Mesendoderm (in vitro differentiated cells): ENCODE data around the gene UBAC2.

Experiments used
- DNase-seq: peaks from one replicate; pipeline ENCODE4 v3.0.0; 2013
- H2AK5ac ChIP-seq: 2 replicates; pipeline ENCODE4 v1.6.1; 2013; ENCODE audit warnings: low read length, inconsistent platforms
- H2BK120ac ChIP-seq: 2 replicates; pipeline ENCODE4 v1.6.1; 2013; ENCODE audit warnings: low read depth, mild to moderate bottlenecking, low read length, moderate library complexity, mixed read lengths
- H2BK15ac ChIP-seq: replicated peaks from 2 replicates; pipeline ENCODE4 v1.6.1; 2013; ENCODE audit warnings: low read depth, mild to moderate bottlenecking, moderate library complexity
- H2BK5ac ChIP-seq: 2 replicates; pipeline ENCODE4 v1.6.1; 2013; ENCODE audit warnings: low read length, inconsistent platforms
- H3K18ac ChIP-seq: 2 replicates; pipeline ENCODE4 v1.6.1; 2013; ENCODE audit warnings: mild to moderate bottlenecking, low read length, mixed read lengths
- H3K23ac ChIP-seq: one replicate; pipeline ENCODE4 v1.6.1; 2013; ENCODE audit warnings: low read length
- H3K27ac ChIP-seq: 2 replicates; pipeline ENCODE4 v1.5.1; 2013; ENCODE audit warnings: low read depth, mild to moderate bottlenecking, inconsistent platforms, low read length, moderate library complexity
- H3K27me3 ChIP-seq: 2 replicates; pipeline ENCODE4 v1.6.1; 2013; ENCODE audit warnings: low read length, control low read depth, mild to moderate bottlenecking, inconsistent platforms; ENCODE audit not compliant: insufficient read depth, poor library complexity
- H3K36me3 ChIP-seq: 2 replicates; pipeline ENCODE4 v1.6.1; 2013; ENCODE audit warnings: low read length, inconsistent platforms; ENCODE audit not compliant: control insufficient read depth, insufficient read depth
- H3K4ac ChIP-seq: one replicate; pipeline ENCODE4 v1.6.1; 2013; ENCODE audit warnings: low read depth, mild to moderate bottlenecking, low read length, moderate library complexity
- H3K4me1 ChIP-seq: 2 replicates; pipeline ENCODE4 v1.6.1; 2013; ENCODE audit warnings: low read depth, low read length, inconsistent platforms; ENCODE audit not compliant: control insufficient read depth
- H3K4me2 ChIP-seq: 2 replicates; pipeline ENCODE4 v1.6.1; 2013; ENCODE audit warnings: low read length
- H3K4me3 ChIP-seq: 2 replicates; pipeline ENCODE4 v1.5.1; 2013; ENCODE audit warnings: mild to moderate bottlenecking, low read length
- H3K56ac ChIP-seq: one replicate; pipeline ENCODE4 v1.6.1; 2013; ENCODE audit warnings: low read length
- H3K79me1 ChIP-seq: 2 replicates; pipeline ENCODE4 v1.6.1; 2013; ENCODE audit warnings: low read length, inconsistent platforms
- H3K79me2 ChIP-seq: 2 replicates; pipeline ENCODE4 v1.6.1; 2013; ENCODE audit warnings: mild to moderate bottlenecking, low read length; ENCODE audit not compliant: control insufficient read depth, insufficient read depth
- H3K9ac ChIP-seq: 2 replicates; pipeline ENCODE4 v1.6.1; 2013; ENCODE audit warnings: low read length, inconsistent platforms
- H4K5ac ChIP-seq: one replicate; pipeline ENCODE4 v1.6.1; 2013; ENCODE audit warnings: low read length
- H4K8ac ChIP-seq: one replicate; pipeline ENCODE4 v1.6.1; 2013; ENCODE audit warnings: low read depth, mild to moderate bottlenecking, control low read depth, low read length, moderate library complexity
- WGBS: extraction: QIAGEN DNeasy Blood & Tissue Kit; methylation state at CpG from one replicate; pipeline ENCODE4 v1.1.7; 2013; ENCODE audit warnings: low lambda C conversion rate, missing lambda C conversion rate; ENCODE audit not compliant: insufficient coverage; ENCODE audit errors: extremely low coverage; 5-methylcytosine and 5-hydroxymethylcytosine counted together

Gene UBAC2

DNA sequence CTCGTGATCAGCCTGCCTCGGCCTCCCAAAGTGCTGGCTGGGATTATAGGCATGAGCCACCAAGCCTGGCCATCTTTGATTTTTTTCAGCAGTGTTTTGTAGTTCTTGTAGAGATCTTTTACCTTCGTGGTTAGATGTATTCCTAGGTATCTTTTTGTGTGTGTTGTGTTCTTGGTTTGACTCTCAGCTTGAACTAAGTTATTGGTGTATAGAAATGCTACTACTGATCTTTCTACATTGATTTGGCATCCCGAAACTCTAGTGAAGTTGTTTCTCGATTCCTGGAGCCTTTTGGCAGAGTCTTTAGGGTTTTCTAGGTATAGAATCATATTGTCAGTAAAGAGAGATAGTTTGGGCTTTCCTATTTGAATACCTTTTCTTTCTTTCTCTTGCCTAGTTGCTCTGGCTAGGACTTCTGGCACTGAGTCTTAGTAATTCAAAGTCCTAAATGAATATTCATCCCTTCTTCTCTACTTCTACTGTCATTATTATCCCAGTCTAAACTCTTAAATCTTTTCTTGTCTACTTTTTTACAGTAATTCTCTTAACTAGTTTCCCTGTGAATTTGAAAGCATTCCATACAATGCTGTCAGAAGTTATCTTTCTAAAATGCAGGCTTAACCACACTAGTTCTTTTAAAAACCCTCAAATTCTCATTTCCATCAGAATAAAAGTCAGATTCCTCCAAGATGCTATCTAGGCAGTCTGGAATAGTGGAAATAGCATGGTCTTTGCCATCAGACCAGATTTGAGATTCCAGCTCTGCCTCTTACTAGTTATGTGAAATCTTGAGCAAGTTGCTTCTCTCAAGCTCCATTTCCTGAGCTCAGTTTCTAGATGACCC is 50.5 kb downstream of the UBAC2 start:
- Histone ChIP-seq H3K4me2 (no peak overlapping the region), H3K56ac (no peak overlapping the region), H4K8ac (no peak overlapping the region), H3K4ac (no peak overlapping the region), H3K18ac (no peak overlapping the region), H4K5ac (no peak overlapping the region), H3K79me2 (no peaks in the 10 kb centered on the region), H3K36me3 (no peaks in the 10 kb centered on the region), H2BK120ac (no peak overlapping the region), H3K4me3 (no peak overlapping the region), H3K4me1 (peaks cover 5% of the 10 kb centered on the region), H3K27ac (no peak overlapping the region), H2BK15ac (no peak overlapping the region), H3K79me1 (no peaks in the 10 kb centered on the region), H3K23ac (no peak overlapping the region), H3K27me3 (no peaks in the 10 kb centered on the region), H3K9ac (no peak overlapping the region), H2BK5ac (no peak overlapping the region), H2AK5ac (no peak overlapping the region)
- DNase-seq = no peak
- WGBS = no CpG with 5 or more reads among the region's 5 CpGs

DNA sequence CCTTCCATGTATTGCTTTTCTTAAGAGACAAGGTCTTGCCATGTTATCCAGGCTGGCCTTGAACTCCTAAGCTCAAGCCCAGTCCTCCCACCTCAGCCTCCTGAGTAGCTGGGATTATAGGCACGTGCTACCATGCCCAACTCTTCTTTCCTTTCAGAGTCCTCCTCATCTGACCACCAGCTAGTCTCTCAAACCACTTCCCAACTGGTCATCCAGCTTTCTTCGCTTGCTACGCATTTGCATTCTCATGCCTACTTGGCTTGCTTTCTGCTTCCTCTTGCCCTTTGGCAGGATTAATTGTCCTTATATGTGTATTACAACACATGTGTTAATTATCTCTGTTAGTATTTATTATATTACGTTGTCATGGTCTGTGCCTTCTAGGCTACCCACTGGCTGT is 51.3 kb downstream of the UBAC2 start:
- H3K4me2 ChIP-seq = no peak overlapping the region
- no peaks in the 10 kb centered on the region for H3K36me3 ChIP-seq
- H3K9ac ChIP-seq = no peak overlapping the region
- H4K5ac ChIP-seq = no peak overlapping the region
- no peak overlapping the region for H2BK5ac ChIP-seq
- no peak overlapping the region for H3K4ac ChIP-seq
- H3K27ac ChIP-seq = no peak overlapping the region
- no peak overlapping the region for H3K18ac ChIP-seq
- no peaks in the 10 kb centered on the region for H3K27me3 ChIP-seq
- H3K79me1 ChIP-seq = no peaks in the 10 kb centered on the region
- H2BK120ac ChIP-seq = no peak overlapping the region
- no peak overlapping the region for H3K23ac ChIP-seq
- peak overlapping the region; percentile 47 for H3K56ac ChIP-seq
- DNase-seq = no peak
- H3K4me3 ChIP-seq = no peak overlapping the region
- no peak overlapping the region for H2BK15ac ChIP-seq
- H4K8ac ChIP-seq = no peak overlapping the region
- H3K79me2 ChIP-seq = no peaks in the 10 kb centered on the region
- H2AK5ac ChIP-seq = no peak overlapping the region
- H3K4me1 ChIP-seq = peaks cover 5% of the 10 kb centered on the region
- WGBS = no CpG with 5 or more reads among the region's 4 CpGs

DNA sequence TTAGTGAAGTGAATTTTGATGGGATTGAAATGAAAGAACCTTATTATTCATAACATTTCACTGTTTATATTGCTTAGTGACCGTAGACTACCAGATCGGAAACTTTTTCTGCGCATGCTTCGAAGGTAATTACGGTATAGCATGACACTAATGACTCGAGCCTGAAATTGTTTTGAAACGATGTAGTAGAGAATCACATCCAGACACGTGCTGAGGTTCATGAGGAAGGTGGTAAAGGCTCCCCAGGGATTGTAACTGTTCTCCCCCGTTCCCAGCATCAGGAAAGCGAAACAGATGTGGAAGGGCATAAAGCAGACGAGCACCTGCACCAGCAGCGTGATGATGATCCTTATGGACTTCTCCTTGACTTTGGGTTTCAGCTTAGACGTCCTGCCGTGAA is 54.2 kb downstream of the UBAC2 start:
- H4K8ac ChIP-seq = no peak overlapping the region
- no peak overlapping the region for H3K4me3 ChIP-seq
- no peak overlapping the region for H2BK15ac ChIP-seq
- no peak overlapping the region for H3K18ac ChIP-seq
- H3K9ac ChIP-seq = no peak overlapping the region
- H3K27me3 ChIP-seq = no peaks in the 10 kb centered on the region
- no CpG with 5 or more reads among the region's 14 CpGs for WGBS
- DNase-seq = no peak
- no peak overlapping the region for H3K4me2 ChIP-seq
- H3K4ac ChIP-seq = no peak overlapping the region
- H3K23ac ChIP-seq = no peak overlapping the region
- H2BK120ac ChIP-seq = no peak overlapping the region
- H2AK5ac ChIP-seq = no peak overlapping the region
- H3K79me1 ChIP-seq = no peaks in the 10 kb centered on the region
- H3K36me3 ChIP-seq = no peaks in the 10 kb centered on the region
- H4K5ac ChIP-seq = no peak overlapping the region
- peaks cover 5% of the 10 kb centered on the region for H3K4me1 ChIP-seq
- H2BK5ac ChIP-seq = no peak overlapping the region
- H3K27ac ChIP-seq = no peak overlapping the region
- H3K79me2 ChIP-seq = no peaks in the 10 kb centered on the region
- no peak overlapping the region for H3K56ac ChIP-seq

DNA sequence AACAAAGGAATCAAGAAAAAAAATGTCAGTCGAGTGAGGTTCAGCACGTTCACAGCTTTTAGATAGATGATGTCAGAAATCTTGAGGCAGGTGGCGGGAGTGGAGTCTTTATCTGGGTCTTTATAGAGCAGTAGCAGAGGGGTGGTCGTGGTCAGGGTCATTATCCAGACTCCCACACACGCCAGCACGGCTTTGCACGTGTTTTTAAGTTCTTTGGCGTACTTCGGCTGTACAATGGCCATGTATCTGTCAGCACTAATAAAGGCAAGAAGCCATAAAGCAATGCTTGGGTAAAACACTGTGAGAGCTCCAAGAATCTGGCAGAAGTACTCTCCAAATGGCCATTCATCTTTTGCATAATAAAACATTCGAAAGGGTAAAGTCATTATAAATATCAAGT is 54.6 kb downstream of the UBAC2 start:
- Histone ChIP-seq H3K23ac (no peak overlapping the region), H3K79me1 (peaks cover 1% of the 10 kb centered on the region), H3K9ac (no peak overlapping the region), H3K4me2 (no peak overlapping the region), H3K56ac (no peak overlapping the region), H3K36me3 (no peaks in the 10 kb centered on the region), H3K27ac (no peak overlapping the region), H3K79me2 (no peaks in the 10 kb centered on the region), H2AK5ac (no peak overlapping the region), H3K27me3 (no peaks in the 10 kb centered on the region), H2BK5ac (no peak overlapping the region), H3K4ac (no peak overlapping the region), H2BK15ac (no peak overlapping the region), H2BK120ac (no peak overlapping the region), H3K18ac (no peak overlapping the region), H4K8ac (no peak overlapping the region), H3K4me3 (no peak overlapping the region), H4K5ac (no peak overlapping the region), H3K4me1 (peaks cover 5% of the 10 kb centered on the region)
- DNase-seq = no peak
- no CpG with 5 or more reads among the region's 10 CpGs for WGBS

DNA sequence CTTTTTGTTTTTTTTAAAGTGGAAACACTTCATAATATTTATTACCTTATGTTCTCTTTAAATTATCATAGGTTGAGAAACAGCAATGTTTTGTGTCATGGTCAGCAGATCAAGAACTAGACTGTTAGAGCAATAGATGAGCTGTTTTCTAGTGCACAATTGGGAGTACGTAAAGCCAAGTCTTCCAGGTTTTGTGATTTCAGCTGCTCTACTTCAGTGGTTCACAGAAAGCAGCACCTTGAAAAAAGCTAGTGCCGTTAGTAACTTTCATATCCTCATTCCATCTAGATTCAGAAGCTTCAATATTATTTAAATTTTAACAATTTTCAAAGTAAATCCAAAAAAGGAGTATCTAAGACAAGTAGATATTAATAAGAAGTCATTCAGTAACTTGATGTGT is 55.6 kb downstream of the UBAC2 start:
- Histone ChIP-seq H2BK15ac (no peak overlapping the region), H3K18ac (no peak overlapping the region), H2AK5ac (no peak overlapping the region), H3K23ac (no peak overlapping the region), H2BK5ac (no peak overlapping the region), H3K36me3 (no peaks in the 10 kb centered on the region), H4K5ac (no peak overlapping the region), H3K4me1 (peaks cover 5% of the 10 kb centered on the region), H3K4me3 (no peak overlapping the region), H3K79me2 (no peaks in the 10 kb centered on the region), H4K8ac (no peak overlapping the region), H3K27me3 (no peaks in the 10 kb centered on the region), H3K4ac (no peak overlapping the region), H3K79me1 (peaks cover 1% of the 10 kb centered on the region), H2BK120ac (no peak overlapping the region), H3K27ac (no peak overlapping the region), H3K56ac (no peak overlapping the region), H3K9ac (no peak overlapping the region), H3K4me2 (no peak overlapping the region)
- DNase-seq = no peak
- no CpG with 5 or more reads among the region's 2 CpGs for WGBS

DNA sequence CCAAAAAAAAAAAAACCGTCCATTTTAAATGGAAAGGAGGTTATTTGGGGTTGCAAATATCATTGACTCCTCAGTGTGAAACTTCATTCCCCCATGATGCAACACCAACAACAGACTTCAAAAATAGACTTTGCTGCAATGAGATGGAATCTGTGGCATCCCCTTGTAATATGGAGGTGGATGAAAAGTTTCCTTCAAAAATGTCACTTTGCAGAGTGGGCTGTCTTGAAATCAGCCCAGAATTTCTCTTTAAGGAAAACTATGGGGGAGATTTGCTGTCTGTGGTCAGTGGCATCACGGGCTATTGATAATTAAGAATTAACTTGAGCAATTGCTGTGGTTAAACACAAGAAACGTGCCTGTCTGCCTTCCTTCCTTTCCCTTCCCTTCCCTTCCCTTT is 56.1 kb downstream of the UBAC2 start:
- H3K36me3 ChIP-seq = no peaks in the 10 kb centered on the region
- no peak overlapping the region for H3K56ac ChIP-seq
- H3K27ac ChIP-seq = no peak overlapping the region
- no peak overlapping the region for H4K8ac ChIP-seq
- H3K18ac ChIP-seq = no peak overlapping the region
- no peak overlapping the region for H3K23ac ChIP-seq
- no peak overlapping the region for H2BK15ac ChIP-seq
- no peak overlapping the region for H2BK120ac ChIP-seq
- no peaks in the 10 kb centered on the region for H3K27me3 ChIP-seq
- no peak overlapping the region for H4K5ac ChIP-seq
- no peak overlapping the region for H2AK5ac ChIP-seq
- WGBS = no CpG with 5 or more reads among the region's 3 CpGs
- H3K79me1 ChIP-seq = peaks cover 1% of the 10 kb centered on the region
- no peak overlapping the region for H2BK5ac ChIP-seq
- H3K4me2 ChIP-seq = no peak overlapping the region
- no peak overlapping the region for H3K4me3 ChIP-seq
- H3K4me1 ChIP-seq = peaks cover 2% of the 10 kb centered on the region
- H3K79me2 ChIP-seq = no peaks in the 10 kb centered on the region
- no peak overlapping the region for H3K4ac ChIP-seq
- no peak for DNase-seq
- H3K9ac ChIP-seq = no peak overlapping the region
